Measurements from ENCODE around the gene KLK3. TPM values are rescaled to one million over a fixed set of nuclear protein-coding genes. Genes with fewer than 3 reads are reported as not detected.

KLK3 gene
- total RNA-seq, 1 experiment from 2014 or later = not detected

DNA sequence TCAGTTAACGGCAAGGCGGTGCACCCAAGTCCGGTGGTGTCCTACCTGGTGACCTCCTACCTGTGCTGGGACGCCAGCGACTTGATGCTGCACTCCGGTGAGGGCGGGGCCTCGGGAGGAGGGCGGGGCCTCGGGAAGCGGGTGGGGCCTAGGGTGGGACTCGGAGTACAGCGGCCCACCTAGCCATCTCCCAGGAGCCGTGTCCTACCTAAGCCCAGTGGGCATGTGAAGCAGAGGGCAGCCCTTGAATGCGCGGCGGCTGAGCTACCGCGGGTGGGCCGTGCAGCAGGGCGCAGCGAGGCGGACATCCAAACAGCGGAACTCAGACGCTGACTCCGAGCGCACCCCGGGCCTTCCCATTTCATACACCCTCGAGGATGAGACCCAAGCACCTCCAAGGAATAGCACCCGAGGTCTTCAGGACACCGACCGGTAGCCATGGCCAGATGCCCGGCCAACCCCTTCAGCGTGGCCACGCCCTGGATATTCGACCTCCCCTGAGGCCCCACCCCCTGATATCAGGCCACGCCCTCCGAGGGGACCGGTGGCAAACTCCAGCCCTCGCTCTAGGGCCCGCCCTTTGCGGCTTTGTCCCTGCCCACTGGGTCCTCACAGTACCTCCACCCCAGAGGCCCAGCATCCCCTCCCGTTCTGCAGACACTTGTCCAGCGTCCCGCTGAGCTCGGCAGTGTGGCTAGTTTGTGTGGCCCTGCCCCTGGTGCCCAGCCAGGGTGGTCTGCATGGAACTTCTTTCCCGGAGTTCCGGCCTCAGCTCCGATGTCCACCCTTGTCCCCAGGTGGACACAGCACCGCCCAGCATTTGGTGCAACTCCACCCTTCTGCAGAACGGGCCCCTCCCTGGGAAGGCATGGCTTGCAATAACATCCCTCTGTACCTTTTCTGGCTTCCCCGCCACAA lies 36.5 kb upstream of the KLK3 start:
- no TSS peak for BruUV-seq (replicated peaks)
- H3K9me3 ChIP-seq (ENCODE audit: low read length) = no peaks in the 10 kb centered on the region
- H3K4me1 ChIP-seq (ENCODE audit: insufficient read depth, low read length) = no peaks in the 10 kb centered on the region
- intact Hi-C loops (cut with micrococcal nuclease) = no loop called here
- no peaks in the 10 kb centered on the region for H3K9me2 ChIP-seq (replicated peaks; ENCODE audit: low read length)
- TF ChIP-seq EZH2phosphoT487 (IDR thresholded peaks at IDR 0.05; ENCODE audit: borderline replicate concordance, low read length) (no peak), EZH2 (IDR thresholded peaks at IDR 0.05; ENCODE audit: low read length, unreplicated experiment) (no peak)
- TF ChIP-seq, protein P1, sequence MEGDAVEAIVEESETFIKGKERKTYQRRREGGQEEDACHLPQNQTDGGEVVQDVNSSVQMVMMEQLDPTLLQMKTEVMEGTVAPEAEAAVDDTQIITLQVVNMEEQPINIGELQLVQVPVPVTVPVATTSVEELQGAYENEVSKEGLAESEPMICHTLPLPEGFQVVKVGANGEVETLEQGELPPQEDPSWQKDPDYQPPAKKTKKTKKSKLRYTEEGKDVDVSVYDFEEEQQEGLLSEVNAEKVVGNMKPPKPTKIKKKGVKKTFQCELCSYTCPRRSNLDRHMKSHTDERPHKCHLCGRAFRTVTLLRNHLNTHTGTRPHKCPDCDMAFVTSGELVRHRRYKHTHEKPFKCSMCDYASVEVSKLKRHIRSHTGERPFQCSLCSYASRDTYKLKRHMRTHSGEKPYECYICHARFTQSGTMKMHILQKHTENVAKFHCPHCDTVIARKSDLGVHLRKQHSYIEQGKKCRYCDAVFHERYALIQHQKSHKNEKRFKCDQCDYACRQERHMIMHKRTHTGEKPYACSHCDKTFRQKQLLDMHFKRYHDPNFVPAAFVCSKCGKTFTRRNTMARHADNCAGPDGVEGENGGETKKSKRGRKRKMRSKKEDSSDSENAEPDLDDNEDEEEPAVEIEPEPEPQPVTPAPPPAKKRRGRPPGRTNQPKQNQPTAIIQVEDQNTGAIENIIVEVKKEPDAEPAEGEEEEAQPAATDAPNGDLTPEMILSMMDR (conservative IDR thresholded peaks at IDR 0.05; ENCODE audit: low read depth, low read length) = no peak
- peaks cover 61% of the 10 kb centered on the region for H3K27me3 ChIP-seq (ENCODE audit: low read length)
- ChIA-PET POLR2A (ENCODE audit: unreplicated experiment) (no interaction called here), CTCF (no interaction called here)
- no peaks in the 10 kb centered on the region for H3K36me3 ChIP-seq (ENCODE audit: low read depth, low read length)
- peak; percentile 59 for DNase-seq
- H3K4me2 ChIP-seq (ENCODE audit: low read length) = peak overlapping the region; percentile 67
- no peak overlapping the region for H3K9ac ChIP-seq (ENCODE audit: low read length)
- H3K27ac ChIP-seq (ENCODE audit: low read length) = no peak overlapping the region
- H4K20me1 ChIP-seq (ENCODE audit: low read length) = no peaks in the 10 kb centered on the region
- H3K4me3 ChIP-seq (ENCODE audit: low read length) = peak overlapping the region; percentile 46
- H3F3A ChIP-seq (ENCODE audit: low read length, unreplicated experiment) = no peaks in the 10 kb centered on the region
- ATAC-seq = peak; percentile 72
- no peaks in the 10 kb centered on the region for H3K79me2 ChIP-seq (ENCODE audit: low read length)
- H2AFZ ChIP-seq (ENCODE audit: low read length) = peak overlapping the region; percentile 55

DNA sequence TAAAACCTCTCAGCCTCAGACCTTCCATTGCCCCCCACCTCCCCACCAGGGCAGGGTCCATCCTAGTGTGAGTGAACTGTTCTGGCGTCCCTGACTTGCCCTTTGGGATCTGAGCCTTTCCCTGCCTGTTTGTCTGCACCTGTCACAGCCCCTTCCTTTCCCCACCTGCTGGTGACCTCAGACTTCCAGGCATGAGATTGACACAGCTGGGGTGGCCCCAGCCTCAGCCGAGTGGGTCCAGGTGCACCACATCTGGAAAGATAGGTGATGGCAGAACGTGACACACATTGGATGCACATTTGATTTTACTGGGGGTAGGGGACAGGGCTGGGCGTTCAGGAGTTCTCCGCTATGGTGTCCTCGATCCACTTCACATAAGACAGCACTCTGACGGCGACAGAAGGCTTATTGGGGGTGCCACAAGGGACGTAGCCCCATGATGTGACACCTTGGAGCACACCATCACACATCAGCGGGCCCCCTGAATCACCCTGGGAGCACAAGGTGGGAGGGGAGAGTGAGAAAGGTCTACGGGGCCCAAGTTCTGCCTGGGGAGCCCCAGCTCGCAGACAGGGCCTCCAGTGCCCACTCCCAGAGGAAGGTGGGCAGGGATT lies 35.7 kb upstream of the KLK3 start:
- CTCF ChIA-PET = interaction anchor here (0.6 kb wide), 1 partner anchor 202 kb away, joined by 4 read pairs; no protein-coding TSS in a partner anchor
- H3K4me1 ChIP-seq (ENCODE audit: insufficient read depth, low read length) = no peaks in the 10 kb centered on the region
- intact Hi-C loops (cut with micrococcal nuclease) = no loop called here
- no peak for ATAC-seq
- no peaks in the 10 kb centered on the region for H4K20me1 ChIP-seq (ENCODE audit: low read length)
- no peaks in the 10 kb centered on the region for H3K36me3 ChIP-seq (ENCODE audit: low read depth, low read length)
- H3K9ac ChIP-seq (ENCODE audit: low read length) = no peak overlapping the region
- no peaks in the 10 kb centered on the region for H3F3A ChIP-seq (ENCODE audit: low read length, unreplicated experiment)
- H3K27me3 ChIP-seq (ENCODE audit: low read length) = peaks cover 68% of the 10 kb centered on the region
- H2AFZ ChIP-seq (ENCODE audit: low read length) = no peak overlapping the region
- no peak for DNase-seq
- no peaks in the 10 kb centered on the region for H3K9me3 ChIP-seq (ENCODE audit: low read length)
- H3K79me2 ChIP-seq (ENCODE audit: low read length) = no peaks in the 10 kb centered on the region
- TF ChIP-seq EZH2phosphoT487 (IDR thresholded peaks at IDR 0.05; ENCODE audit: borderline replicate concordance, low read length) = no peak
- TF ChIP-seq, protein P1 (conservative IDR thresholded peaks at IDR 0.05; ENCODE audit: low read depth, low read length) = no peak
- TF ChIP-seq EZH2 (IDR thresholded peaks at IDR 0.05; ENCODE audit: low read length, unreplicated experiment) = no peak
- H3K27ac ChIP-seq (ENCODE audit: low read length) = no peak overlapping the region
- H3K4me2 ChIP-seq (ENCODE audit: low read length) = no peak overlapping the region
- POLR2A ChIA-PET (ENCODE audit: unreplicated experiment) = no interaction called here
- no TSS peak for BruUV-seq (replicated peaks)
- H3K9me2 ChIP-seq (replicated peaks; ENCODE audit: low read length) = no peaks in the 10 kb centered on the region
- no peak overlapping the region for H3K4me3 ChIP-seq (ENCODE audit: low read length)
